Neural cell (in vitro differentiated cells): ENCODE results near the gene NKIRAS1.

ENCODE experiments used
- CTCF ChIP-seq: fragments of 450-650 bp; IDR thresholded peaks from 2 replicates; pipeline ENCODE4 v1.5.1; 2014; ENCODE audit warnings: antibody characterized with exemption, mild to moderate bottlenecking, moderate library complexity; ENCODE audit not compliant: poor library complexity, severe bottlenecking
- EZH2 ChIP-seq: fragments of 200-600, 300-800 bp; shearing (Covaris generic), sonication (generic); IDR thresholded peaks from 2 replicates; pipeline ENCODE4 v1.6.1; 2014; ENCODE audit warnings: antibody characterized with exemption, low read length, borderline replicate concordance, mild to moderate bottlenecking; ENCODE audit not compliant: insufficient read depth, poor library complexity, severe bottlenecking

- TF ChIP-seq CTCF (no peak), EZH2 (no peak)
Observed at GRCh38 chr3:23932571-23932970, 15.8 kb upstream of the NKIRAS1 start.
